Suprapubic skin (tissue), 4 donors: ENCODE results near the gene PIGQ. TPM values are rescaled to one million over a fixed set of nuclear protein-coding genes. Genes with fewer than 3 reads are reported as not detected.

Source experiments
- DNase-seq, 2 donors: peaks; one replicate each; pipeline ENCODE4 v3.0.0-alpha.2; 2019; ENCODE audit warnings: low spot score in 2 of 2
- H3K27ac ChIP-seq: fragments of 200-600 bp; sonication (generic); one replicate; pipeline ENCODE4 v1.5.1; 2019
- H3K27me3 ChIP-seq: fragments of 200-600 bp; sonication (generic); one replicate; pipeline ENCODE4 v1.5.1; 2019
- H3K36me3 ChIP-seq: fragments of 200-600 bp; sonication (generic); one replicate; pipeline ENCODE4 v1.5.1; 2019
- H3K4me1 ChIP-seq: fragments of 200-600 bp; sonication (generic); one replicate; pipeline ENCODE4 v1.5.1; 2019
- H3K4me3 ChIP-seq: fragments of 200-600 bp; sonication (generic); one replicate; pipeline ENCODE4 v1.5.1; 2019; ENCODE audit warnings: mild to moderate bottlenecking
- H3K9me3 ChIP-seq: fragments of 200-600 bp; sonication (generic); one replicate; pipeline ENCODE4 v1.5.1; 2019
- CTCF ChIP-seq, 2 donors: fragments of 200-600 bp in 1 of 2; fragments of 450-650 bp in 1 of 2; sonication (generic) in 1 of 2; IDR thresholded peaks; one replicate each; pipeline ENCODE4 v1.5.1; 2016 to 2019; ENCODE audit warnings: antibody characterized with exemption in 2 of 2, mild to moderate bottlenecking in 1 of 2, moderate library complexity in 1 of 2
- EP300 ChIP-seq: sonication (generic); formaldehyde crosslinking; IDR thresholded peaks from one replicate; pipeline ENCODE4 v1.6.1; 2017; ENCODE audit warnings: antibody characterized with exemption
- POLR2A ChIP-seq, 2 donors: fragments of 450-650 bp; IDR thresholded peaks; one replicate each; pipeline ENCODE4 v1.6.1; 2017; ENCODE audit warnings: antibody characterized with exemption in 2 of 2, mild to moderate bottlenecking in 2 of 2, moderate library complexity in 2 of 2
- POLR2AphosphoS5 ChIP-seq, 3 donors: sonication (generic); formaldehyde crosslinking; IDR thresholded peaks; one replicate each; pipeline ENCODE4 v1.6.1; 2017; ENCODE audit warnings: antibody characterized with exemption in 3 of 3
- WGBS: methylation state at CpG from one replicate; pipeline ENCODE4 v1.1.5; 2018; 5-methylcytosine and 5-hydroxymethylcytosine counted together
- total RNA-seq, 4 donors: library from RNA; depleted of rRNA; stranded (reverse); fragments of >200 nt; gene quantifications; one replicate each; pipeline ENCODE4 v1.1.0, GENCODE V29; 2016

PIGQ gene
- total RNA-seq, 4 donors from 2014 or later: 36.9 to 54.6 (median 44.1) TPM

GRCh38 chr16:586645-587590 is 17.1 kb downstream of the PIGQ start:
- DNase-seq: no peak
- Histone ChIP-seq H3K4me3 (peak overlapping the region; percentile 84), H3K4me1 (peaks cover 49% of the 10 kb centered on the region), H3K36me3 (peaks cover 3% of the 10 kb centered on the region), H3K27ac (peak overlapping the region; percentile 99), H3K9me3 (no peaks in the 10 kb centered on the region), H3K27me3 (no peaks in the 10 kb centered on the region)
- 32% methylated on average over 4 of the region's 14 CpGs for WGBS
- TF ChIP-seq CTCF (IDR thresholded peaks at IDR 0.05): no peak
- no peak for TF ChIP-seq POLR2AphosphoS5 (IDR thresholded peaks at IDR 0.05)
- no peak for TF ChIP-seq EP300
- TF ChIP-seq POLR2A (IDR thresholded peaks at IDR 0.05): no peak

GRCh38 chr16:588639-588888 is 18.8 kb downstream of the PIGQ start:
- Histone ChIP-seq H3K4me1 (peaks cover 65% of the 10 kb centered on the region), H3K9me3 (no peaks in the 10 kb centered on the region), H3K4me3 (peak overlapping the region; percentile 84), H3K27me3 (no peaks in the 10 kb centered on the region), H3K36me3 (no peaks in the 10 kb centered on the region), H3K27ac (peak overlapping the region; percentile 99)
- no peak for TF ChIP-seq CTCF (IDR thresholded peaks at IDR 0.05)
- no peak for TF ChIP-seq POLR2AphosphoS5 (IDR thresholded peaks at IDR 0.05)
- no peak for TF ChIP-seq POLR2A (IDR thresholded peaks at IDR 0.05)
- TF ChIP-seq EP300: no peak
- 0% methylated on average over 3 of the region's 21 CpGs for WGBS
- DNase-seq: no peak

- Histone ChIP-seq H3K27ac (peak overlapping the region; percentile 99), H3K9me3 (no peaks in the 10 kb centered on the region), H3K4me1 (peaks cover 65% of the 10 kb centered on the region), H3K4me3 (peak overlapping the region; percentile 84), H3K27me3 (no peaks in the 10 kb centered on the region), H3K36me3 (no peaks in the 10 kb centered on the region)
- 0% methylated on average over 43 of the region's 107 CpGs for WGBS
- TF ChIP-seq POLR2A (IDR thresholded peaks at IDR 0.05): peak; percentile 38 to 75
- no peak for TF ChIP-seq CTCF (IDR thresholded peaks at IDR 0.05)
- peak in 2 of 3 donors; percentile 45 to 84 for TF ChIP-seq POLR2AphosphoS5 (IDR thresholded peaks at IDR 0.05)
- DNase-seq: peak; percentile 99
These were observed 19.3 kb downstream of the PIGQ start for GRCh38 chr16:588889-589657.

DNA sequence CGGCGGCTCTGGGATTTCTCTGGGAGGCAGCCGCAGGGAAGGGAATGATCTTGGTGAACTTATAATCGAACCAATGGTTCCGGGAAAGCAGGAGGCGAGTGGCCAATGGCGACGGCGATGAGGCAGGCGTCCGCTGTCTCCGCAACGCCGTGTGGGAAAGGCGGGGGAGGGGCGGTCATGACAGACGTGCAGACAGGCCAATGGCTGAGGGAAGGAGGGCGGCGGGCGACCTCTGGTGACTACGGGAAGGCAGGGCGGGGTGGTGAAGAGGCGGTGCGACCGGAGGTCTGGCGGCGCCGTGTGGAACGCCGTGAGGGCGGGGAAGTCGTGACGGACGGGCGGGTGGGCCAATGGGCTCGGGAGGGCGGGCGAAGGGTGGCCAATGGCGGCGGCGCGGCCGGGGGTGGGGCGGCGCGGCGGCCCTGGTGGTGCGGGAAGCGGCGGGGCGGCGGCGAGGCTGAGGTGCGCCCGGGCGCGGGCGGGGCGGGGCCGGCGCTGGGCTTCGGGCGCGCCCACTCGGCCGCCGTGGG is 20.0 kb downstream of the PIGQ start, which contains the start of gene RAB40C:
Gene RAB40C (plus strand): TSS at position 409 of the 530 bp plus-strand sequence. CDS start 226 bp downstream, outside the sequence.
- TF ChIP-seq EP300 (no peak), POLR2A (IDR thresholded peaks at IDR 0.05) (no peak), CTCF (IDR thresholded peaks at IDR 0.05) (peak in 1 of 2 donors; percentile 21), POLR2AphosphoS5 (IDR thresholded peaks at IDR 0.05) (peak; percentile 17 to 78 (median 18))
- Histone ChIP-seq H3K4me1 (peaks cover 67% of the 10 kb centered on the region), H3K36me3 (no peaks in the 10 kb centered on the region), H3K4me3 (peak within 1 kb of the TSS; percentile 84), H3K27ac (peak within 1 kb of the TSS; percentile 99), H3K9me3 (no peaks in the 10 kb centered on the region), H3K27me3 (no peaks in the 10 kb centered on the region)
- under 1% methylated on average over 31 of the region's 67 CpGs for WGBS
- DNase-seq: peak; percentile 99 to 100
